Omental fat pad (tissue), 4 donors: ENCODE results near the gene MSANTD1. TPM values are rescaled to one million over a fixed set of nuclear protein-coding genes. Genes with fewer than 3 reads are reported as not detected.

ENCODE experiments used
- ATAC-seq: fragments of 150-250 bp; one replicate; pipeline ENCODE4 v1.9.1; 2016; ENCODE audit warnings: mild to moderate bottlenecking, moderate library complexity; ENCODE audit not compliant: low FRiP score
- DNase-seq: peaks from one replicate; pipeline ENCODE4 v3.0.0-alpha.2; 2019; ENCODE audit warnings: low spot score
- CTCF ChIP-seq, 3 donors: fragments of 450-650 bp; IDR thresholded peaks; one replicate each; pipeline ENCODE4 v1.5.1; 2016 to 2017; ENCODE audit warnings: antibody characterized with exemption in 3 of 3, mild to moderate bottlenecking in 3 of 3, moderate library complexity in 2 of 3
- total RNA-seq, 4 donors: library from RNA; depleted of rRNA; stranded (reverse); fragments of >200 nt; gene quantifications; one replicate each; pipeline ENCODE4 v1.1.0, GENCODE V29; 2016

Gene MSANTD1
- total RNA-seq, 4 donors from 2014 or later: 0.31 to 1.1 (median 0.86) TPM

GRCh38 chr4:3305610-3306371, 56.8 kb downstream of the MSANTD1 start:
- ATAC-seq: no peak
- no peak for TF ChIP-seq CTCF (IDR thresholded peaks at IDR 0.05)
- DNase-seq: no peak

Other genes with a start within 250 kb of the MSANTD1 start
- gene HTT-AS, start 174.6 kb upstream of the MSANTD1 start, total RNA-seq: not detected
- 10 to 100 TPM; 37.6 to 78.7 (median 56.3) TPM for gene HTT, start 174.5 kb upstream of the MSANTD1 start, total RNA-seq
- gene RGS12, start 43.9 kb downstream of the MSANTD1 start, total RNA-seq: 10 to 100 TPM; 11.3 to 27.6 (median 14.6) TPM
- gene HGFAC, start 192.8 kb downstream of the MSANTD1 start, total RNA-seq: not detected
- gene DOK7, start 214.1 kb downstream of the MSANTD1 start, total RNA-seq: not detected